Activated T-helper 2 cell treated with anti-CD3 and anti-CD28 coated beads, Interferon-gamma antibody, Interleukin-2, Interleukin-4, amounts not matched to agents 10 μg/mL and 5 μg/mL and 100 μg/mL, durations not matched to agents 14 hours and 24 hours and 36 hours (primary cell): Measurements from ENCODE around the gene DHRS12. TPM values are rescaled to one million over a fixed set of nuclear protein-coding genes. Genes with fewer than 3 reads are reported as not detected.

Experiments
- DNase-seq: peaks from one replicate; pipeline ENCODE4 v3.0.0; 2021; ENCODE audit warnings: low spot score
- H3K27ac Mint-ChIP-seq: one replicate; pipeline ENCODE4 v1.8.0; 2021; ENCODE audit warnings: mixed read lengths
- H3K27me3 Mint-ChIP-seq: one replicate; pipeline ENCODE4 v1.8.0; 2021; ENCODE audit warnings: low read depth, mixed read lengths
- H3K36me3 Mint-ChIP-seq: one replicate; pipeline ENCODE4 v1.8.0; 2021; ENCODE audit warnings: low read depth, mixed read lengths
- H3K4me1 Mint-ChIP-seq: one replicate; pipeline ENCODE4 v1.8.0; 2021; ENCODE audit warnings: low read depth, mixed read lengths
- H3K4me3 Mint-ChIP-seq: one replicate; pipeline ENCODE4 v1.8.0; 2021; ENCODE audit warnings: low read depth, mild to moderate bottlenecking, moderate library complexity, mixed read lengths
- H3K9me3 Mint-ChIP-seq: one replicate; pipeline ENCODE4 v1.8.0; 2021; ENCODE audit warnings: mixed read lengths
- intact Hi-C: fragments of 100-400 bp; cut with micrococcal nuclease; formaldehyde crosslinking; loops from one replicate; pipeline ENCODE4 v1.15.1; 2023
- total RNA-seq: library from RNA; stranded (reverse); gene quantifications from 2 replicates; pipeline ENCODE4 v1.2.3, GENCODE V29; 2022

The DHRS12 gene
- total RNA-seq, 1 donor from 2014 or later = 3.1 TPM

- intact Hi-C loops = no loop called here
- Mint-ChIP-seq H3K27ac (no peak overlapping the region), H3K9me3 (no peaks in the 10 kb centered on the region), H3K27me3 (no peaks in the 10 kb centered on the region), H3K4me1 (no peaks in the 10 kb centered on the region), H3K4me3 (no peak overlapping the region), H3K36me3 (peaks cover 25% of the 10 kb centered on the region)
- DNase-seq = no peak
These were observed 47.3 kb downstream of the DHRS12 start for GRCh38 chr13:51756651-51757050.

- H3K9me3 Mint-ChIP-seq = peaks cover 16% of the 10 kb centered on the region
- no peak overlapping the region for H3K27ac Mint-ChIP-seq
- H3K4me1 Mint-ChIP-seq = no peaks in the 10 kb centered on the region
- intact Hi-C loops = no loop called here
- H3K36me3 Mint-ChIP-seq = peaks cover 34% of the 10 kb centered on the region
- H3K27me3 Mint-ChIP-seq = no peaks in the 10 kb centered on the region
- no peak overlapping the region for H3K4me3 Mint-ChIP-seq
- DNase-seq = no peak
These were observed 56.2 kb downstream of the DHRS12 start for GRCh38 chr13:51747438-51748434.

GRCh38 chr13:51746802-51747201 is 57.2 kb downstream of the DHRS12 start:
- DNase-seq = no peak
- Mint-ChIP-seq H3K27me3 (no peaks in the 10 kb centered on the region), H3K9me3 (peaks cover 16% of the 10 kb centered on the region), H3K36me3 (peaks cover 34% of the 10 kb centered on the region), H3K4me3 (no peak overlapping the region), H3K4me1 (no peaks in the 10 kb centered on the region), H3K27ac (no peak overlapping the region)
- intact Hi-C loops = no loop called here

GRCh38 chr13:51745243-51745642 is 58.7 kb downstream of the DHRS12 start:
- DNase-seq = no peak
- H3K27ac Mint-ChIP-seq = no peak overlapping the region
- H3K4me1 Mint-ChIP-seq = peaks cover 5% of the 10 kb centered on the region
- H3K27me3 Mint-ChIP-seq = no peaks in the 10 kb centered on the region
- H3K36me3 Mint-ChIP-seq = peaks cover 31% of the 10 kb centered on the region
- H3K4me3 Mint-ChIP-seq = no peak overlapping the region
- intact Hi-C loops = no loop called here
- peaks cover 16% of the 10 kb centered on the region for H3K9me3 Mint-ChIP-seq

- peaks cover 3% of the 10 kb centered on the region for H3K9me3 Mint-ChIP-seq
- no peak overlapping the region for H3K4me3 Mint-ChIP-seq
These were observed 61.4 kb downstream of the DHRS12 start for GRCh38 chr13:51742611-51743010.

GRCh38 chr13:51742031-51742430 is 61.9 kb downstream of the DHRS12 start:
- no peak overlapping the region for H3K27ac Mint-ChIP-seq
- peaks cover 3% of the 10 kb centered on the region for H3K9me3 Mint-ChIP-seq
- H3K4me1 Mint-ChIP-seq = peaks cover 25% of the 10 kb centered on the region
- no peak for DNase-seq
- H3K4me3 Mint-ChIP-seq = no peak overlapping the region
- intact Hi-C loops = no loop called here
- peaks cover 28% of the 10 kb centered on the region for H3K36me3 Mint-ChIP-seq
- H3K27me3 Mint-ChIP-seq = no peaks in the 10 kb centered on the region

More at GRCh38 chr13:51742611-51743010, 61.4 kb downstream of the DHRS12 start:
- DNase-seq = no peak
- H3K27me3 Mint-ChIP-seq = no peaks in the 10 kb centered on the region
- H3K4me1 Mint-ChIP-seq = peaks cover 23% of the 10 kb centered on the region
- peaks cover 32% of the 10 kb centered on the region for H3K36me3 Mint-ChIP-seq
- intact Hi-C loops = no loop called here
- no peak overlapping the region for H3K27ac Mint-ChIP-seq

- Mint-ChIP-seq H3K4me3 (no peak overlapping the region), H3K27me3 (no peaks in the 10 kb centered on the region), H3K9me3 (peaks cover 3% of the 10 kb centered on the region), H3K36me3 (peaks cover 29% of the 10 kb centered on the region), H3K4me1 (peaks cover 25% of the 10 kb centered on the region), H3K27ac (peak overlapping the region; percentile 81)
- no peak for DNase-seq
- intact Hi-C loops = loop anchor here (2.0 kb wide), 1 partner anchor 24 kb away; no protein-coding TSS in a partner anchor
These were observed 63.3 kb downstream of the DHRS12 start for GRCh38 chr13:51740698-51741097.

GRCh38 chr13:51739027-51739764 is 64.8 kb downstream of the DHRS12 start:
- no peaks in the 10 kb centered on the region for H3K9me3 Mint-ChIP-seq
- H3K4me3 Mint-ChIP-seq = no peak overlapping the region
- H3K4me1 Mint-ChIP-seq = peaks cover 25% of the 10 kb centered on the region
- peaks cover 23% of the 10 kb centered on the region for H3K36me3 Mint-ChIP-seq
- no peak for DNase-seq
- no peaks in the 10 kb centered on the region for H3K27me3 Mint-ChIP-seq
- peak overlapping the region; percentile 76 for H3K27ac Mint-ChIP-seq
- intact Hi-C loops = loop anchor here (2.0 kb wide), 1 partner anchor 64 kb away; no protein-coding TSS in a partner anchor

GRCh38 chr13:51738226-51738905 is 65.6 kb downstream of the DHRS12 start:
- no peak for DNase-seq
- H3K36me3 Mint-ChIP-seq = peaks cover 23% of the 10 kb centered on the region
- peaks cover 32% of the 10 kb centered on the region for H3K4me1 Mint-ChIP-seq
- intact Hi-C loops = loop anchor here (1.0 to 2.0 kb wide), 2 partner anchors 64 to 123 kb away; no protein-coding TSS in a partner anchor
- no peaks in the 10 kb centered on the region for H3K27me3 Mint-ChIP-seq
- H3K27ac Mint-ChIP-seq = peak overlapping the region; percentile 76
- H3K4me3 Mint-ChIP-seq = no peak overlapping the region
- no peaks in the 10 kb centered on the region for H3K9me3 Mint-ChIP-seq

GRCh38 chr13:51737609-51738008 is 66.4 kb downstream of the DHRS12 start:
- Mint-ChIP-seq H3K4me3 (no peak overlapping the region), H3K9me3 (no peaks in the 10 kb centered on the region), H3K27ac (peak overlapping the region; percentile 75), H3K4me1 (peaks cover 32% of the 10 kb centered on the region), H3K36me3 (peaks cover 23% of the 10 kb centered on the region), H3K27me3 (no peaks in the 10 kb centered on the region)
- intact Hi-C loops = loop anchor here (1.0 to 2.0 kb wide), 2 partner anchors 65 to 122 kb away; no protein-coding TSS in a partner anchor
- no peak for DNase-seq

GRCh38 chr13:51734786-51735185 is 69.2 kb downstream of the DHRS12 start:
- Mint-ChIP-seq H3K4me1 (peaks cover 24% of the 10 kb centered on the region), H3K4me3 (no peak overlapping the region), H3K9me3 (no peaks in the 10 kb centered on the region), H3K36me3 (peaks cover 19% of the 10 kb centered on the region), H3K27ac (no peak overlapping the region), H3K27me3 (no peaks in the 10 kb centered on the region)
- intact Hi-C loops = no loop called here
- DNase-seq = no peak
